Left kidney (tissue), 2 donors: ENCODE data around the gene IL3. TPM values are rescaled to one million over a fixed set of nuclear protein-coding genes. Genes with fewer than 3 reads are reported as not detected.
"Not testable (repeated sequence)": the region's sequence is repeated elsewhere in the genome, so short reads cannot be mapped to it uniquely, and the experiment has no call there.

Source experiments
- DNase-seq: peaks from one replicate; pipeline ENCODE4 v3.0.0-alpha.2; 2013
- polyA plus RNA-seq: library from polyadenylated mRNA; unstranded; fragments of 120-200 nt; gene quantifications from one replicate; pipeline ENCODE4 v1.2.1, GENCODE V29; 2013; ENCODE audit not compliant: insufficient read length

The IL3 gene
- polyA plus RNA-seq, 1 donor = not detected

GRCh38 chr5:132094393-132095076, 34.1 kb downstream of the IL3 start:
- no peak for DNase-seq

GRCh38 chr5:132095077-132095410, 34.6 kb downstream of the IL3 start:
- no peak for DNase-seq

GRCh38 chr5:132095424-132095972, 35.0 kb downstream of the IL3 start:
- no peak for DNase-seq

- DNase-seq = no peak
Measured at GRCh38 chr5:132096904-132097303, 36.4 kb downstream of the IL3 start.

GRCh38 chr5:132098151-132098594, 37.7 kb downstream of the IL3 start:
- DNase-seq = no peak

- DNase-seq = no peak
Measured at GRCh38 chr5:132098621-132099020, 38.2 kb downstream of the IL3 start.

- no peak for DNase-seq
Measured at GRCh38 chr5:132099076-132099748, 38.8 kb downstream of the IL3 start.

GRCh38 chr5:132099905-132100304, 39.5 kb downstream of the IL3 start:
- DNase-seq = no peak

- DNase-seq = no peak
Measured at GRCh38 chr5:132100672-132101261, 40.3 kb downstream of the IL3 start.

GRCh38 chr5:132101385-132101880, 41.0 kb downstream of the IL3 start:
- DNase-seq = no peak

- DNase-seq = no peak
Measured at GRCh38 chr5:132102101-132102701, 41.7 kb downstream of the IL3 start.

GRCh38 chr5:132102944-132103331, 42.5 kb downstream of the IL3 start:
- no peak for DNase-seq

GRCh38 chr5:132103332-132103951, 43.0 kb downstream of the IL3 start:
- no peak for DNase-seq

- DNase-seq = no peak
Measured at GRCh38 chr5:132103969-132104391, 43.5 kb downstream of the IL3 start.

- DNase-seq = no peak
Measured at GRCh38 chr5:132104556-132104955, 44.1 kb downstream of the IL3 start.

GRCh38 chr5:132105688-132106087, 45.2 kb downstream of the IL3 start:
- no peak for DNase-seq

GRCh38 chr5:132108495-132108894, 48.0 kb downstream of the IL3 start:
- not testable (repeated sequence) for DNase-seq

GRCh38 chr5:132108957-132109356, 48.5 kb downstream of the IL3 start:
- DNase-seq = not testable (repeated sequence)

GRCh38 chr5:132109494-132110053, 49.1 kb downstream of the IL3 start:
- no peak for DNase-seq

GRCh38 chr5:132110195-132110594, 49.7 kb downstream of the IL3 start:
- DNase-seq = no peak

GRCh38 chr5:132110930-132111329, 50.5 kb downstream of the IL3 start:
- DNase-seq = no peak

GRCh38 chr5:132112111-132112510, 51.7 kb downstream of the IL3 start:
- DNase-seq = no peak
